Neural cell (in vitro differentiated cells): ENCODE results near the gene SLC2A14.

Experiments used
- EP300 ChIP-seq: fragments of 450-650 bp; conservative IDR thresholded peaks from 2 replicates; pipeline ENCODE4 v1.6.1; 2014; ENCODE audit warnings: antibody characterized with exemption, mild to moderate bottlenecking, moderate library complexity; ENCODE audit not compliant: poor library complexity, severe bottlenecking
- EZH2 ChIP-seq: fragments of 200-600, 300-800 bp; shearing (Covaris generic), sonication (generic); IDR thresholded peaks from 2 replicates; pipeline ENCODE4 v1.6.1; 2014; ENCODE audit warnings: antibody characterized with exemption, low read length, borderline replicate concordance, mild to moderate bottlenecking; ENCODE audit not compliant: insufficient read depth, poor library complexity, severe bottlenecking
- POLR2AphosphoS5 ChIP-seq: IDR thresholded peaks from 2 replicates; pipeline ENCODE4 v1.6.1; 2012
- RAD21 ChIP-seq: fragments of 450-650 bp; conservative IDR thresholded peaks from 2 replicates; pipeline ENCODE4 v1.6.1; 2014; ENCODE audit warnings: antibody characterized with exemption, mild to moderate bottlenecking, moderate library complexity
- SMC3 ChIP-seq: fragments of 450-650 bp; conservative IDR thresholded peaks from 2 replicates; pipeline ENCODE4 v1.6.1; 2014; ENCODE audit warnings: antibody characterized with exemption, mild to moderate bottlenecking, moderate library complexity; ENCODE audit not compliant: poor library complexity
- TAF1 ChIP-seq: IDR thresholded peaks from 2 replicates; pipeline ENCODE4 v1.6.1; 2012; ENCODE audit warnings: low read depth
- TF ChIP-seq, protein P1 (sequence below): fragments of 450-650 bp; IDR thresholded peaks from 2 replicates; pipeline ENCODE4 v1.5.1; 2014; ENCODE audit warnings: antibody characterized with exemption, mild to moderate bottlenecking, moderate library complexity; ENCODE audit not compliant: poor library complexity, severe bottlenecking
- TF ChIP-seq, protein P2 (sequence below): IDR thresholded peaks from 2 replicates; pipeline ENCODE4 v1.6.1; 2012; ENCODE audit warnings: borderline replicate concordance

DNA sequence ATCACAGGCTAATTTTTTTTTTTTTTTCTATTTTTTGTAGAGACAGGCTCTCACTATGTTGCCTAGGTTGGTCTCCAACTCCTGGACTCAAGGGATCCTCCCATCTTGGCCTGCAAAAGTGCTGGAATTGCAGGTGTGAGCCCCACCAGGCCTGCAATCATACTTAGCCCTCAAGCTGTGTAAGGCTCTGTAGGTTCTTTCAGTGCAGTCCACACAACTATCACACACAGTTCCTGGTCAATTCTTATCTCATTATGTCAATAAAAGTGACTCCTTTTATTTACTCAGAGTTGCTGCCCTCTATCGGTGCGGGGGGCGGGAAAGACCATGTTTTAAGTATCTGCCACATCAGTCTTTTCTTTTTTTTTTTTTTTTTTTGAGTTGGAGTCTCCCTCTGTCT, 34.3 kb upstream of the SLC2A14 start:
- TF ChIP-seq, protein P1, sequence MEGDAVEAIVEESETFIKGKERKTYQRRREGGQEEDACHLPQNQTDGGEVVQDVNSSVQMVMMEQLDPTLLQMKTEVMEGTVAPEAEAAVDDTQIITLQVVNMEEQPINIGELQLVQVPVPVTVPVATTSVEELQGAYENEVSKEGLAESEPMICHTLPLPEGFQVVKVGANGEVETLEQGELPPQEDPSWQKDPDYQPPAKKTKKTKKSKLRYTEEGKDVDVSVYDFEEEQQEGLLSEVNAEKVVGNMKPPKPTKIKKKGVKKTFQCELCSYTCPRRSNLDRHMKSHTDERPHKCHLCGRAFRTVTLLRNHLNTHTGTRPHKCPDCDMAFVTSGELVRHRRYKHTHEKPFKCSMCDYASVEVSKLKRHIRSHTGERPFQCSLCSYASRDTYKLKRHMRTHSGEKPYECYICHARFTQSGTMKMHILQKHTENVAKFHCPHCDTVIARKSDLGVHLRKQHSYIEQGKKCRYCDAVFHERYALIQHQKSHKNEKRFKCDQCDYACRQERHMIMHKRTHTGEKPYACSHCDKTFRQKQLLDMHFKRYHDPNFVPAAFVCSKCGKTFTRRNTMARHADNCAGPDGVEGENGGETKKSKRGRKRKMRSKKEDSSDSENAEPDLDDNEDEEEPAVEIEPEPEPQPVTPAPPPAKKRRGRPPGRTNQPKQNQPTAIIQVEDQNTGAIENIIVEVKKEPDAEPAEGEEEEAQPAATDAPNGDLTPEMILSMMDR = no peak
- TF ChIP-seq POLR2AphosphoS5 (no peak), TAF1 (no peak), EP300 (no peak), EZH2 (no peak), SMC3 (no peak), RAD21 (no peak)
- TF ChIP-seq, protein P2, sequence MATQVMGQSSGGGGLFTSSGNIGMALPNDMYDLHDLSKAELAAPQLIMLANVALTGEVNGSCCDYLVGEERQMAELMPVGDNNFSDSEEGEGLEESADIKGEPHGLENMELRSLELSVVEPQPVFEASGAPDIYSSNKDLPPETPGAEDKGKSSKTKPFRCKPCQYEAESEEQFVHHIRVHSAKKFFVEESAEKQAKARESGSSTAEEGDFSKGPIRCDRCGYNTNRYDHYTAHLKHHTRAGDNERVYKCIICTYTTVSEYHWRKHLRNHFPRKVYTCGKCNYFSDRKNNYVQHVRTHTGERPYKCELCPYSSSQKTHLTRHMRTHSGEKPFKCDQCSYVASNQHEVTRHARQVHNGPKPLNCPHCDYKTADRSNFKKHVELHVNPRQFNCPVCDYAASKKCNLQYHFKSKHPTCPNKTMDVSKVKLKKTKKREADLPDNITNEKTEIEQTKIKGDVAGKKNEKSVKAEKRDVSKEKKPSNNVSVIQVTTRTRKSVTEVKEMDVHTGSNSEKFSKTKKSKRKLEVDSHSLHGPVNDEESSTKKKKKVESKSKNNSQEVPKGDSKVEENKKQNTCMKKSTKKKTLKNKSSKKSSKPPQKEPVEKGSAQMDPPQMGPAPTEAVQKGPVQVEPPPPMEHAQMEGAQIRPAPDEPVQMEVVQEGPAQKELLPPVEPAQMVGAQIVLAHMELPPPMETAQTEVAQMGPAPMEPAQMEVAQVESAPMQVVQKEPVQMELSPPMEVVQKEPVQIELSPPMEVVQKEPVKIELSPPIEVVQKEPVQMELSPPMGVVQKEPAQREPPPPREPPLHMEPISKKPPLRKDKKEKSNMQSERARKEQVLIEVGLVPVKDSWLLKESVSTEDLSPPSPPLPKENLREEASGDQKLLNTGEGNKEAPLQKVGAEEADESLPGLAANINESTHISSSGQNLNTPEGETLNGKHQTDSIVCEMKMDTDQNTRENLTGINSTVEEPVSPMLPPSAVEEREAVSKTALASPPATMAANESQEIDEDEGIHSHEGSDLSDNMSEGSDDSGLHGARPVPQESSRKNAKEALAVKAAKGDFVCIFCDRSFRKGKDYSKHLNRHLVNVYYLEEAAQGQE = no peak
